Measurements from ENCODE around the gene ZFP64. TPM values are rescaled to one million over a fixed set of nuclear protein-coding genes. Genes with fewer than 3 reads are reported as not detected.

ZFP64 gene
- total RNA-seq, 1 experiment from 2014 or later = 25.6 TPM

- H3K4me3 ChIP-seq (ENCODE audit: low read depth, low read length) = no peak overlapping the region
- H3K9me3 ChIP-seq = 0 out of 2 replicates have a peak, but pooled peaks cover 3% of the 10 kb centered on the region
- no peak for TF ChIP-seq CTCF (IDR thresholded peaks at IDR 0.05; ENCODE audit: insufficient read depth in 1 of 2, low read depth in 1 of 2, low read length in 1 of 2, severe bottlenecking in 1 of 2, unreplicated experiment in 1 of 2)
- Mint-ChIP-seq H3K9me3 (ENCODE audit: unreplicated experiment) (peaks cover 13% of the 10 kb centered on the region), H3K36me3 (ENCODE audit: insufficient read depth, unreplicated experiment) (peaks cover 52% of the 10 kb centered on the region), H3K4me1 (ENCODE audit: low read depth, unreplicated experiment) (no peaks in the 10 kb centered on the region), H3K4me3 (ENCODE audit: unreplicated experiment) (no peak overlapping the region), H3K27ac (ENCODE audit: unreplicated experiment) (no peak overlapping the region), H3K27me3 (ENCODE audit: insufficient read depth, unreplicated experiment) (no peaks in the 10 kb centered on the region)
- intact Hi-C loops (cut with micrococcal nuclease; ENCODE audit: unreplicated experiment) = no loop called here
- DNase-seq = no peak
- CTCF ChIA-PET = interaction anchor here (0.6 to 0.9 kb wide), 2 partner anchors 31 to 1523 kb away, joined by 3 read pairs; partner anchors contain the start of gene ZFP64
- BruUV-seq (replicated peaks) = no TSS peak
- peaks cover 8% of the 10 kb centered on the region for H3K36me3 ChIP-seq (ENCODE audit: control insufficient read depth, insufficient read depth, low read length)
- no peaks in the 10 kb centered on the region for H3K4me1 ChIP-seq
- POLR2A ChIA-PET = interaction anchor here (0.5 kb wide), 1 partner anchor 82 kb away, joined by 3 read pairs; no protein-coding TSS in a partner anchor
- no peaks in the 10 kb centered on the region for H3K27me3 ChIP-seq (replicated peaks; ENCODE audit: control insufficient read depth, insufficient read depth, low read length)
Measured at GRCh38 chr20:52160049-52160570, 31.5 kb downstream of the ZFP64 start.

- BruUV-seq (replicated peaks) = no TSS peak
- Mint-ChIP-seq H3K27me3 (ENCODE audit: insufficient read depth, unreplicated experiment) (no peaks in the 10 kb centered on the region), H3K36me3 (ENCODE audit: insufficient read depth, unreplicated experiment) (peaks cover 36% of the 10 kb centered on the region), H3K4me3 (ENCODE audit: unreplicated experiment) (no peak overlapping the region), H3K27ac (ENCODE audit: unreplicated experiment) (no peak overlapping the region), H3K9me3 (ENCODE audit: unreplicated experiment) (peaks cover 13% of the 10 kb centered on the region), H3K4me1 (ENCODE audit: low read depth, unreplicated experiment) (no peaks in the 10 kb centered on the region)
- H3K27me3 ChIP-seq (replicated peaks; ENCODE audit: control insufficient read depth, insufficient read depth, low read length) = no peaks in the 10 kb centered on the region
- TF ChIP-seq CTCF (IDR thresholded peaks at IDR 0.05; ENCODE audit: insufficient read depth in 1 of 2, low read depth in 1 of 2, low read length in 1 of 2, severe bottlenecking in 1 of 2, unreplicated experiment in 1 of 2) = no peak
- 0 out of 2 replicates have a peak, but pooled peaks cover 3% of the 10 kb centered on the region for H3K9me3 ChIP-seq
- no peaks in the 10 kb centered on the region for H3K4me1 ChIP-seq
- intact Hi-C loops (cut with micrococcal nuclease; ENCODE audit: unreplicated experiment) = no loop called here
- ChIA-PET CTCF (interaction anchor here (1.8 kb wide), 1 partner anchor 26 kb away, joined by 5 read pairs; no protein-coding TSS in a partner anchor), POLR2A (no interaction called here)
- no peak for DNase-seq
- no peak overlapping the region for H3K4me3 ChIP-seq (ENCODE audit: low read depth, low read length)
- H3K36me3 ChIP-seq (ENCODE audit: control insufficient read depth, insufficient read depth, low read length) = peaks cover 9% of the 10 kb centered on the region
Measured at GRCh38 chr20:52154575-52154974, 37.0 kb downstream of the ZFP64 start.

DNA sequence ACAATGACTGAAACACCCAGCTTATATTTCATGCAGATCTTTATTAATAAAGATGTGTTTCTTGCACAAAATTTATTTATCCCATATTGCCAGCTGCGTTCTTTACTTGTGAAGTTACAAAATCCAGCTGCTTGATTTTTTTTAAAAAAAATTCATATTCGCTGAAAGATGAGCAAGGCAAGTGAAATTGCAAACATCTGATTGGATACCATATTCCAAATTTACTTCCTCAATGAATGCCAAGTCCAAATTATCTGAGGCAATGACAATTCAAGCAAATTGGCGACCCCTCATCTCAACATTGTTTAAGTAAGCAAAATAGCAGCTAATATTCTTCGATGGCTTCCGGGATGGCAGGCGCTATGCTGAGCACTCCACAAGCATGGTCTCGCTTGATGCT, 37.7 kb downstream of the ZFP64 start:
- H3K27me3 ChIP-seq (replicated peaks; ENCODE audit: control insufficient read depth, insufficient read depth, low read length) = no peaks in the 10 kb centered on the region
- TF ChIP-seq CTCF (IDR thresholded peaks at IDR 0.05; ENCODE audit: insufficient read depth in 1 of 2, low read depth in 1 of 2, low read length in 1 of 2, severe bottlenecking in 1 of 2, unreplicated experiment in 1 of 2) = no peak
- intact Hi-C loops (cut with micrococcal nuclease; ENCODE audit: unreplicated experiment) = no loop called here
- Mint-ChIP-seq H3K9me3 (ENCODE audit: unreplicated experiment) (peaks cover 13% of the 10 kb centered on the region), H3K27me3 (ENCODE audit: insufficient read depth, unreplicated experiment) (no peaks in the 10 kb centered on the region), H3K4me3 (ENCODE audit: unreplicated experiment) (no peak overlapping the region), H3K27ac (ENCODE audit: unreplicated experiment) (no peak overlapping the region), H3K36me3 (ENCODE audit: insufficient read depth, unreplicated experiment) (peaks cover 33% of the 10 kb centered on the region), H3K4me1 (ENCODE audit: low read depth, unreplicated experiment) (no peaks in the 10 kb centered on the region)
- H3K4me3 ChIP-seq (ENCODE audit: low read depth, low read length) = no peak overlapping the region
- BruUV-seq (replicated peaks) = no TSS peak
- H3K4me1 ChIP-seq = no peaks in the 10 kb centered on the region
- no peak for DNase-seq
- ChIA-PET CTCF (interaction anchor here (1.0 to 1.8 kb wide), 2 partner anchors 25 kb away, joined by 3 to 5 read pairs; no protein-coding TSS in a partner anchor), POLR2A (no interaction called here)
- H3K9me3 ChIP-seq = 0 out of 2 replicates have a peak, but pooled peaks cover under 1% of the 10 kb centered on the region
- H3K36me3 ChIP-seq (ENCODE audit: control insufficient read depth, insufficient read depth, low read length) = peaks cover 8% of the 10 kb centered on the region

Data from Caco-2 (cell line).